Activated T-helper 2 cell treated with anti-CD3 and anti-CD28 coated beads, Interferon-gamma antibody, Interleukin-2, Interleukin-4, amounts not matched to agents 10 μg/mL and 5 μg/mL and 100 μg/mL, durations not matched to agents 14 hours and 24 hours and 36 hours (primary cell): Measurements from ENCODE around the gene IL5RA. TPM values are rescaled to one million over a fixed set of nuclear protein-coding genes. Genes with fewer than 3 reads are reported as not detected.

Source experiments
- DNase-seq: peaks from one replicate; pipeline ENCODE4 v3.0.0; 2021; ENCODE audit warnings: low spot score
- H3K27ac Mint-ChIP-seq: one replicate; pipeline ENCODE4 v1.8.0; 2021; ENCODE audit warnings: mixed read lengths
- H3K27me3 Mint-ChIP-seq: one replicate; pipeline ENCODE4 v1.8.0; 2021; ENCODE audit warnings: low read depth, mixed read lengths
- H3K36me3 Mint-ChIP-seq: one replicate; pipeline ENCODE4 v1.8.0; 2021; ENCODE audit warnings: low read depth, mixed read lengths
- H3K4me1 Mint-ChIP-seq: one replicate; pipeline ENCODE4 v1.8.0; 2021; ENCODE audit warnings: low read depth, mixed read lengths
- H3K4me3 Mint-ChIP-seq: one replicate; pipeline ENCODE4 v1.8.0; 2021; ENCODE audit warnings: low read depth, mild to moderate bottlenecking, moderate library complexity, mixed read lengths
- H3K9me3 Mint-ChIP-seq: one replicate; pipeline ENCODE4 v1.8.0; 2021; ENCODE audit warnings: mixed read lengths
- intact Hi-C: fragments of 100-400 bp; cut with micrococcal nuclease; formaldehyde crosslinking; loops from one replicate; pipeline ENCODE4 v1.15.1; 2023
- total RNA-seq: library from RNA; stranded (reverse); gene quantifications from 2 replicates; pipeline ENCODE4 v1.2.3, GENCODE V29; 2022

Gene IL5RA
- total RNA-seq, 1 donor from 2014 or later: not detected

DNA sequence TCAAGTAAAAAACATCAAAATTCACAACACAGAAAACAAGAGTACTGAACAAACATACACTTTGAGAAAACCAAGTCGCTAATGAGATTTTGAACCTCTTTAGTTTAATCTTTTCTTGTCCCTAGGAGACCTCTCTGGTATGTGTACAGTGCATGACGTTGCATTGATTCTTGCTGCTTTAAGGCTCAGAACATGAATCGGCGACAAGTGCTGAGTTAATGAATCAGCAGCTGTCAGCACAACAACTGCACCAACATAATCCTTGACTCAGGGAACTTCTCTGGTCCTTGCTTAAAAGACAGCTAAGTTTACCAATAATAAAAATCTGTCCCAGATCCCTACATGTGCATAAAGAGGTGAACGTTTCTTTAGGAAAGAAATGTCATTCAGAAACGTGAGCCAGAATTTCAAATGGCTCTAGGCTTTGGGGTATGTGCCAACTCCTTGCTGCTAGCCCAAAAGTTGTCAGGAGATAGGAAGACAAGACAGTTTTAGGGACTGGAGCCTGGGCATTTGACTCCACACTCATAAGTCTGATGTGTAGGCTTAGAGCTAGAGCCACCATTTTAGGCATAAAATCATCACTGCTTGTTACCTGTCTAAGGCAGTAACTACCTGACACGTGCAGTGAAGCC is 86.9 kb downstream of the IL5RA start:
- peaks cover 5% of the 10 kb centered on the region for H3K27me3 Mint-ChIP-seq
- H3K36me3 Mint-ChIP-seq: no peaks in the 10 kb centered on the region
- intact Hi-C loops: no loop called here
- H3K9me3 Mint-ChIP-seq: no peaks in the 10 kb centered on the region
- no peak for DNase-seq
- H3K4me1 Mint-ChIP-seq: peaks cover 3% of the 10 kb centered on the region
- no peak overlapping the region for H3K27ac Mint-ChIP-seq
- H3K4me3 Mint-ChIP-seq: no peak overlapping the region

DNA sequence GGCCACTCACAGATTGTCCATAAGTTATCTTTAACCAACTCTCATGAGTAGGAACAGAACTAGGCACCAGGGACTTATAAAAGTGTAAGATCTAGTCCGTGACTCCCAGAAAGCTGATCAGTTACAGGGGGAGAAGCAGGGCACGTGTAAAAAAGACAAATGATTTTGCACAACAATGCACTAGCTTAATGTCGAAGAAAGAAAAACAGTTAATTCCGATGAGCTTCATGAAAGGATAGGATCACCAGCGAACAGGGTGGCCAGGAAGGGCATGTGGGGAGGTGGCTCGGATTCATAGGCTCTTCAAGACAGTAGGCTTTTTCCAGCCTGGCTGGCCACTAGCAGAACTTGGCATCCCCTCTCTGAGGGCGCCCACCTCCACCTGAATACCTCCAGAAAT is 90.0 kb downstream of the IL5RA start:
- Mint-ChIP-seq H3K36me3 (no peaks in the 10 kb centered on the region), H3K27me3 (peaks cover 13% of the 10 kb centered on the region), H3K4me3 (no peak overlapping the region), H3K27ac (no peak overlapping the region), H3K9me3 (no peaks in the 10 kb centered on the region), H3K4me1 (no peaks in the 10 kb centered on the region)
- DNase-seq: no peak
- intact Hi-C loops: no loop called here

Other genes starting within 250 kb of the IL5RA start
- gene TRNT1, start 16.6 kb upstream of the IL5RA start, total RNA-seq: 49.9 and 50.1 TPM in 2 replicates
- gene CRBN, start 69.3 kb upstream of the IL5RA start, total RNA-seq: 35.0 and 40.6 TPM in 2 replicates